GM18526 (cell line): ENCODE measurements around the gene CD55.

Experiments
- POLR2A ChIP-seq: IDR thresholded peaks from 3 replicates; pipeline ENCODE4 v1.6.1; 2011; ENCODE audit not compliant: insufficient read length; ENCODE audit errors: extremely low read depth

CD55 gene

DNA sequence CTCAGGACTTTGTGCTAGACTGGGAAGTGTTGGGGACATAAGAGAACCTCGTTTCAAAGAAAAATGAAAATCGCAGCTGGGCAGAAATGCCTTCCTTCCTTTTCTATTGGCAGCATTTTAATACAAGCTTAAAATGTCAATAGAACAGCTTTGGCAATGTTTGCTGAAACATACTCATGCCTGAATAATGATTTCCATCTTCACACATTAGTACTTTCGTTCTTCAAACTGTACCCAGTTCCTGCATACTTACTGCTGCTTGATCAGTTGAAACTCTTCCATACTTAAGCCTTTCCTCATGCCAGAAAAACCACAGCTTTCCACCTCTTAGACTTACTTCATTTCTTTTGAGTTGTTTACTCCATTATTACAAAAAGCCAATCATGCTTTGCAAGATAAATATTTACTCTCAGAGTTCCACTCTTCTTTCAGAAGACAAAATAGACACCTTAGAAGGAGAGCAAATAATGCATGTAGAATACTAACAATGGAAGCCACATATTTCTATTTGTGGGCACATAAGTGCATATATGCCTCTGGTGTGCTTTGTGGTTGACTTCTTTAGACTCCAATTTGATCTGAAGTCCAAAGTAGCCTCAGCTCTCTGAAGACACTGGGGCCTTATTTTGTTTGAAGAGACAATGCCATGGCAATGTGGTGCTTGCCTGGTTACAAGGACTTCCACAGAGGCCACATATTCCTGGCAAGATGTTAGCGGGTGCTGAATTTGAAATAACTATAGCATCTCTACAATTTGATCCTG is 22.7 kb upstream of the CD55 start:
- TF ChIP-seq POLR2A = no peak

GRCh38 chr1:207300970-207301369 is 20.5 kb upstream of the CD55 start:
- no peak for TF ChIP-seq POLR2A

DNA sequence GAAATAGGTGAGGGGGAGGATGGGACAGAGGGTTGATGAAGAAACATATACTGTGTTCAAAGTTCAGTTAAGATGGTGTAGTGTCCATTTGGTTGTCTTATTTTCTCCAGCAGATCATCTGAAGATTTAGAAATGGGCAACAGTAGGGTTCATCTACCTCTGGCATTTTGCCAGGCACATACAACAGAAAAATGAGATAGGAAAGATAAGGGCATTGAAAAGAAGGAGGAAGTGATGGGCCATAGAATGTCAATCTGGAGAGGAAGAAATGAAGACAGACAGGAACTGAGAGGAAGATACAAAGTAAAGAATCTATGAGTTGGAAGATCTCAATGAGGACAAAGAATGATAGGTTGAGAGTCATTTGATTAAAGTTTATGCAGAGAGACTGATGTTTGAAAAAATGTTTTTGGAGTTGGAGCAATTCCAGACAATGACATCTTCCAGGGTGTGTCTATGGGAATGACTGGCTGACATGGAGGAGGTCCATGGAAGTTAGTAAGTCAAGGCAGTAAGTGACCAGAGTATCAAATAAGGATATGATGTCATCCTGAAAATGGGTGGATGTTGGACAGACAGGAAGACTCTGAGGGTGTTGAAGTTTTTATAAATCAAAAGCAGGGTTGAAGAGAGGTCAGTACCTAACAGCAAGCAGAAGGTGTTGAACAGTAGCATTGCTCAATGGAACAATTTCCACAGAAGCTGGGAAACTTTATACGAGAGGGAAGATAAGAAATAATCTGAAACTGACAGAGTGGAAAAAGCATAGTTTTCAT is 18.7 kb upstream of the CD55 start:
- no peak for TF ChIP-seq POLR2A

- no peak for TF ChIP-seq POLR2A
Measured at GRCh38 chr1:207304710-207305488, 16.6 kb upstream of the CD55 start.

DNA sequence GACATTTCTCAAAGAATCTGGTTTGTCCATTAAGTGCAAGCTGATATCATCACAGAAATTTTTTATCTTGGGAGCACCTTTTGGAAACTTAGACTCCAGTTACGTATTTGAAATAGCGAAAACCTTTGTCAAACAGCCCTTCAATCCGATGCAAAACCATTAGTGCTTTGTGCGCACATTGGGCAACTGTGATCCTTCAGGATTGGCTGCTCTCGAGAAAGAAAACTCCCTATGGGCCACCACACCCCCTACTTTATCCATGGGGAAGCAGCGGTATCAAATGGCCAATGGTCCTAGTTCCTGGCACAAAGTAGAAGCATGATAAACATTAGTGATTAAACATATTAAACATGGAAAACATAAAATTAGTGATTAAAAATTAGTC is 16.0 kb upstream of the CD55 start:
- TF ChIP-seq POLR2A = no peak

DNA sequence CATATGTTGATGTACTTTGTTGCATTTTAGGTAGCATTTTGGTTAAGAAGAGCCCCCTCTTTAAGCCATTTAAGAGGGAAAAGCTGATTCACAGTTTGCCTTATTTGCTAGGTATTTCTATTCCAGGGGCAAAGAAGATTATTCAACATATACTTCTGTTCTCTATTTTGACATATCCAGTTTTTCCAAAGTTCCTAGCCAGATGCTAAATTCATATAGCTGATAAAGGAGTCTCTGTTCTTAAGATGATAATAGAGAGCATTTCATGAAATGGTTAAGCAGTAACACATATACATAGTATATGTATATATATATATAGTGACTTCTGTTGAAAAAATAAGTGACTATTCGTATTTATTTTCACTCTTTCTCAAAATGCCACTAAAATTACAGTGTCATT is 15.5 kb upstream of the CD55 start:
- no peak for TF ChIP-seq POLR2A

DNA sequence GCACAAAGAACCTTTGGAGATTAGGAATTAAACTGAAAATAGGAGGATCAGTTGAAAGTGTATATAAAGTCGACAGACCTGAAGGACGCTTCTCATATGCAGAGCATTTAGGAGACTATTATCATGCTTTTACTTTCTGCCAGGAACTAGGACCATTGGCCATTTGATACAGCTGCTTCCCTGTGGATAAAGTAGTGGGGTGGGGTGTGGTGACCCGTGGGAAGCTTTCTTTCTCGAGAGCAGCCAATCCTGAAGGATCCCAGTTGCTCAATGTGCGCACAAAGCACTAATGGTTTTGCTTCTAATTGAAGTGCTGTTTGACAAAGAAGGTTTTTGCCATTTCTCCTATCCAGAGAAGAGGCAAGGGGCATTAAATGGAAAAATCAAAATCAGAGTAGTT is 14.9 kb upstream of the CD55 start:
- TF ChIP-seq POLR2A = no peak

- no peak for TF ChIP-seq POLR2A
Measured at GRCh38 chr1:207308451-207309190, 12.9 kb upstream of the CD55 start.

DNA sequence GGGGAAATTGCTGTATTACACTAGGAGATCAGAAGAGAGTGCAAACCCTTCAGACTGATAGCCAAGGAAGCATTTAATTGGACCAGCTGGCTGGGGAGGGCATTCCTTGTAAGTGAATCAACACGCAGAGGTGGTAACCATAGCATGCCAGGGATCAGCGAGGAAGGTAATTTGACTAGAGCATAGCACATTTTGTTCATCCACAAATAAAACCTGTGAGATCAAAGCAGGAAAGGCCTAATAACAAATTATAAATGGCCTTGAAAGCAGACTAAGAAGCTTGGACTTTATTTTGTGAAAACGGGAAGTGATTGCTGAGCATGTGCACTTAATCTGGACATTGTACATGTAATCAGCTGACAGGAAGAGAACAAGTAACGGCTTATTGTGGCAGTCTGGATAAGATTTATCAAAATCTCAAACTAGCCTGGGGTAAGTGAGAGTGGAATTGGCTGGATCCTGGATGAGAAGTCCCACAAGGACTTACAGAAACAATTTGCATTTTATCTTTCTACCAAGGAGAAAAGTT is 11.7 kb upstream of the CD55 start:
- no peak for TF ChIP-seq POLR2A

DNA sequence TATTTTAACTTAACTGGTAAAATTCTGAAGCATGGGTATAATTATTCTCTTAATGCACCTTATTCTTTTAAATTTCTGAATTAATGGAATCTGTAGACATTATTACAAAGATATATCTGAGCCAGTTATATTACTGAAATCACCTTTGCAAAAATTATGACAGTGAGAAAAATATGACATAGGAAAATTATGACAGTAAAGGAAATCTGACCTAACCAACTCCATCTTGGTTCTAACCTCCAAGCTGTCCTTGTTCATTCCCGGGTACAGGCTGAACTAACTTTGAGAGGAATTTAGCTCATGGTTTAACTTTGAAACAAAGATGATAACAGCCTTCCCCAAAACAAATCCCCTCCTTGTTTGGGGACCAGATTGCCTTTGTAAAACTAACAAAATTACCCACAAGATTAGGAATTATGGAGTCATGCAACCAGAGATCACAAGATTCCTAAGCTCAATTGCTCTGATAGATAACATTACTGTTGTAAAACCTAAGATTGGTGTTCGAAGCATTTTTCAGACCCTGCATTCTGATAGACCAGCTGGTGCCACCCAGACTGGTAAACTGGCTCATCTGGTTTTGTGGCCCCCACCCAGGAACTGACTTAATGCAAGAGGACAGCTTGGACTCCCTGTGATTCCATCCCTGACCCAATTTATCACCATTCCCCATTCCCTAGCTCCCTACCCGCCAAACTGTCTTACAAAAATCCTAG is 9.4 kb upstream of the CD55 start:
- no peak for TF ChIP-seq POLR2A

DNA sequence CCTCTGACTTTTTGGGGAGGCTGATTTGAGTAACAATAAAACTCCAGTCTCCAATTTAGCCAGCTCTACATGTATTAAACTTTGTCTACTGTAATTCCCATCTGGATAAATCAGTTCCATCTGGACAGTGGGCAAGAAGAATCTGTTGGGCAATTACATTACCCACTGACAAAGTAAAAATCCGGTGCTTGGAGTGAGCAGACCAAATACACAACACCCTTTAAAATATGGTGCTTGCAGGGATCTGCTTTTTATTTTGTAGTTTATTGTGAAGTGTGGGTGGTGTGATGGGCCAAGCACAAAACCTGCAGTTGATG is 8.9 kb upstream of the CD55 start:
- no peak for TF ChIP-seq POLR2A

- TF ChIP-seq POLR2A = no peak
Measured at GRCh38 chr1:207313131-207313530, 8.3 kb upstream of the CD55 start.

- no peak for TF ChIP-seq POLR2A
Measured at GRCh38 chr1:207314816-207315215, 6.7 kb upstream of the CD55 start.

GRCh38 chr1:207315435-207315834 is 6.0 kb upstream of the CD55 start:
- no peak for TF ChIP-seq POLR2A

- TF ChIP-seq POLR2A = no peak
Measured at GRCh38 chr1:207316141-207316540, 5.3 kb upstream of the CD55 start.
